ENCODE data around the gene AMMECR1. TPM values are rescaled to one million over a fixed set of nuclear protein-coding genes. Genes with fewer than 3 reads are reported as not detected.

Gene AMMECR1
- total RNA-seq, 2 donors from 2014 or later: 3.7 to 4.8 TPM

DNA sequence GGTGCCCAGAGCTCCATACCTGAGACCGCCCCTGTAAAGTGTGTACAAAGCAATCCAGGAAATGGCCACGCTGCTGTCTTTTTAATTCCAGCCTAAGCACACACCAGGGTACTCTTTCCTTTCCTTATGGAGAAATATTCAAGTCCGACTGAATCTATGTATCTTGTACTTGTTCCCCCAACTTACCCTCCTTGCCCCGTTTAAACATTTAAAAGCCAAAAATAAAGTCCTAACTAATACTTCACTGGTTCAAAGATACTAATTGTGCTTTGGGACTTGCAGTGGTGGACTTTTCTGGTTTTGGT is 731 bp upstream of the AMMECR1 start:
- Histone ChIP-seq H3K27me3 (replicated peaks; ENCODE audit: insufficient read depth) (no peaks in the 10 kb centered on the region), H3K9me3 (no peaks in the 10 kb centered on the region), H3K4me3 (peak overlapping the region; percentile 54 to 66), H3K4me1 (replicated peaks) (no peaks in the 10 kb centered on the region), H3K27ac (peak overlapping the region; percentile 81 to 84), H3K36me3 (no peaks in the 10 kb centered on the region)
- TF ChIP-seq POLR2AphosphoS5 (IDR thresholded peaks at IDR 0.05) (no peak), CTCF (IDR thresholded peaks at IDR 0.05) (no peak), POLR2A (IDR thresholded peaks at IDR 0.05) (no peak)
- intact Hi-C loops (cut with DNase I): loop anchor here (10.0 kb wide), 2 partner anchors 144 to 584 kb away; partner anchors contain the start of gene ACSL4
- WGBS: 9% methylated on average over 4 of the region's 4 CpGs
- DNase-seq (ENCODE audit: low spot score): no peak

DNA sequence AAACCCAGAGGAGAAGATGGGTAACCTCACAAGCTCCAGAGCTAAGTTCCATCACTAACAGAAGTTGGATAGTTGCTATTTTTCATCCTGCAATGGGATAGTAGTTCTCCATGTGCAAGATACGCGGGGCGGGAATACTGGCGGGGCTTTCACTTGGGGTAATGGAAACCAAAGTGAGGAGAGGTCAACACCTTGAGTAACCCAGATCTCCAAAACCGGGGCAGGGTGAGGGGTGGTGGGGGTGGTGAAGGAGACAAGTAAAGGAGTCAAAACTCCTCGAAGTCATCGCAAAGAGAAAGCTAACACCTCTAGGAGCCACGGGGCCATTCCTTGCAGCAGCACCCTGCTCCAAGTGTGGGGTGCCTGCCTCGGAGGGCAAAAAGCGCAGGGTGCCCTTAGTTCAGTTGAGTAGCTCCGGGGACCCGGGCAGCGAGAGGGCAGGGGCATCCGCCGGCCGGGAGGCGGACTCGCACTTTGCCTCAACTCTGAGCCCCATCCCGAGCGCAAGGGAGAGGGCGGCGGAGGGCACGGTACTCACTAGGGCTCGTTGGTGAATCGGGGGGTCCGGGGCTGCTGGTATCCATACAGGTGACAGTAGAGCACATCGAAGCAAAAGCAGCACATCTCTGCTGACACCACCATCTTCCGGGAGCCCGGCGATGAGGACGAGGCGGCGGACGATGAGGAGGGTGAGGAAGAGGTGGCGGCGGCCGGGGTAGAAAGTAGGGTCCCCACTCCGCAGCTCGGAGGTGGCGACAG is 645 bp downstream of the AMMECR1 start:
- intact Hi-C loops (cut with DNase I): loop anchor here (10.0 kb wide), 2 partner anchors 142 to 582 kb away; partner anchors contain the start of gene ACSL4
- Histone ChIP-seq H3K9me3 (no peaks in the 10 kb centered on the region), H3K27me3 (replicated peaks; ENCODE audit: insufficient read depth) (no peaks in the 10 kb centered on the region), H3K4me1 (replicated peaks) (no peaks in the 10 kb centered on the region), H3K36me3 (no peaks in the 10 kb centered on the region), H3K27ac (peak overlapping the region; percentile 81 to 82), H3K4me3 (peak overlapping the region; percentile 54 to 66)
- WGBS: 3% methylated on average over 6 of the region's 40 CpGs
- peak; percentile 5 for DNase-seq (ENCODE audit: low spot score)
- TF ChIP-seq CTCF (IDR thresholded peaks at IDR 0.05): no peak

- peak overlapping the region; percentile 54 to 66 for H3K4me3 ChIP-seq
- no peaks in the 10 kb centered on the region for H3K36me3 ChIP-seq
- WGBS: 8% methylated on average over 12 of the region's 12 CpGs
- no peak for DNase-seq (ENCODE audit: low spot score)
- TF ChIP-seq CTCF (IDR thresholded peaks at IDR 0.05): no peak
- no peak for TF ChIP-seq POLR2A (IDR thresholded peaks at IDR 0.05)
- TF ChIP-seq POLR2AphosphoS5 (IDR thresholded peaks at IDR 0.05): no peak
- no peak overlapping the region for H3K27ac ChIP-seq
- intact Hi-C loops (cut with DNase I): loop anchor here (10.0 kb wide), 2 partner anchors 142 to 582 kb away; partner anchors contain the start of gene ACSL4
- no peaks in the 10 kb centered on the region for H3K9me3 ChIP-seq
- no peaks in the 10 kb centered on the region for H3K27me3 ChIP-seq (replicated peaks; ENCODE audit: insufficient read depth)
- no peaks in the 10 kb centered on the region for H3K4me1 ChIP-seq (replicated peaks)
Measured at GRCh38 chrX:110316351-110317060, 1.4 kb downstream of the AMMECR1 start.

DNA sequence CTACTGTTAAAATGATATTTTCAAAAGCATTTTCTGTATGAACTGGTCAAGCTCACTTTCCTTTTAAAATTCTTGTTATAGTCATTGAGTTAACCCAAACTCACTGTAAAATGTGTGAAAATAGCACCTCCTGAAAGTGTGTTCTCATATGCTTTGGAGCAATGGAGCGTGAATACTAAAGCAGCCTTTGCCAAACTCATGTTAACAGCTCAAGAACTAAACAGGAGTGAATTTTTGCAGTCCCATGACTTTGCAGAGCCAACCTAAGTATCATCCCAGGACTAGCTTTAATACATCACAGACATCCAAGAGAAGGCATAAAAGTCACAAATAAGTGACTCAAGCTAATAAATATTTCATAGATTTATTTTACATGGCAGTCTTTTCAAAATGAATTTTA is 2.3 kb downstream of the AMMECR1 start:
- intact Hi-C loops (cut with DNase I): loop anchor here (10.0 kb wide), 2 partner anchors 141 to 581 kb away; partner anchors contain the start of gene ACSL4
- Histone ChIP-seq H3K4me1 (replicated peaks) (no peaks in the 10 kb centered on the region), H3K36me3 (no peaks in the 10 kb centered on the region), H3K27ac (no peak overlapping the region), H3K27me3 (replicated peaks; ENCODE audit: insufficient read depth) (no peaks in the 10 kb centered on the region), H3K9me3 (no peaks in the 10 kb centered on the region), H3K4me3 (no peak overlapping the region)
- no peak for DNase-seq (ENCODE audit: low spot score)
- WGBS: 87% methylated on average over 1 of the region's 1 CpG
- TF ChIP-seq POLR2AphosphoS5 (IDR thresholded peaks at IDR 0.05): no peak
- TF ChIP-seq CTCF (IDR thresholded peaks at IDR 0.05): no peak
- no peak for TF ChIP-seq POLR2A (IDR thresholded peaks at IDR 0.05)

Data from prostate gland (tissue), 2 donors.